Measurements from ENCODE around the gene PRKCZ.
"Not testable (repeated sequence)": the region's sequence is repeated elsewhere in the genome, so short reads cannot be mapped to it uniquely, and the experiment has no call there.

PRKCZ gene

GRCh38 chr1:2136386-2137235, 86.4 kb downstream of the PRKCZ start:
- DNase-seq (ENCODE audit: low spot score): no peak

DNA sequence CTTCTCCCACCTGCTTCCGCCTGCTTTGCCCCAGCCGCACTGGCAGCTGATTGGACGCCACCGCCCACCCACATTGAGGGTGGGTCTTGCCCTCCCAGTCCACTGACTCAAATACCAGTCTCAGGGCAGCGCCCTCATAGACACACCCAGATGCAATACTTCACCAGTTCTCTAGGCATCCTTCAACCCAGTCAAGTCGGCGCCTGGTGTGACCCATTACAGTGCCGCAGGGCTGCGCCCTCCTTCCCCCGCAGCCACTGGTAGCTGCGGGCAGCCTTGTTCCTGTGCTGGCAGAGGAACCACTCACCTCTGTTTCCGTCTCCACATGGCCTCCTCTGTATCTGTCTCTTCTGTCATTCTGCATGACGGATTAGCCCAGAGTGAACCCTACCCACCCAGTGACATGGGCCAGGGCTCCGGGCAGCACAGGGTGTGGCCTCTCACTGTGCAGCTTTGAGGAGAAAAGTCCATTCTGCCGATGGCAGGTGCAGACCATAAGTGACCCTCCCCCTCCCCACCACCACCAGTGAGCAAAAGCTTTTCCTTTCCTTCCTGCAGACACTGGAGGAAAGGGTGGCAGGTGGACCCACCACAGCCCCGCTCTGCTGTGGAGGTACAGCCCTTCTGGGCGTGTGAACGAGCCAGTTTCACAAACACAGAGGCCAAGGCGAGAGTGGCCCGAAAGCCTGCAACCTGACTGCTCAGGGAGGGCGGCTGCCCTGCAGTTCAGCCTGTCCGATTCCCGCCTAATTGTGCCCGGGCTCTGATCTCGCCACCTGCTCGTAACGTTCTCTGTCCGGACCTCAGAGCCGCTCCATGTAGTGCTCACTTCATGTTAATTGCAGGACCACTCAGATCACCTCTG, 87.3 kb downstream of the PRKCZ start:
- no peak for DNase-seq (ENCODE audit: low spot score)

DNA sequence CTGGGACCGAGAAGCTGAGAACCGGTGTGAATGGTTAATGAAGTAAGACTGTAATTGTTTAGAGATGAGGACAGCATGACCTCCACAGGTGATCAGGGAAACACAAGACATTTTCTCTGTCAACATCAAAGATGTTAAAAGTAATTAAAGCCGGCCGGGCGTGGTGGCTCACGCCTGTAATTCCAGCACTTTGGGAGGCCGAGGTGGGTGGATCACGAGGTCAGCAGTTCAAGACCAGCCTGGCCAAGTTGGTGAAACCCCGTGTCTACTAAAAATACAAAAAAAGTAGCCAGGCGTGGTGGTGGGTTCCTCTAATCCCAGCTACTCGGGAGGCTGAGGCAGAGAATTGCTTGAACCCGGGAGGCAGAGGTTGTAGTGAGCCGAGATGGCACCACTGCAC, 88.9 kb downstream of the PRKCZ start:
- not testable (repeated sequence) for DNase-seq (ENCODE audit: low spot score)

- no peak for DNase-seq (ENCODE audit: low spot score)
Observed at GRCh38 chr1:2141025-2141424, 90.8 kb downstream of the PRKCZ start.

- DNase-seq (ENCODE audit: low spot score): no peak
Observed at GRCh38 chr1:2143814-2144500, 93.7 kb downstream of the PRKCZ start.

DNA sequence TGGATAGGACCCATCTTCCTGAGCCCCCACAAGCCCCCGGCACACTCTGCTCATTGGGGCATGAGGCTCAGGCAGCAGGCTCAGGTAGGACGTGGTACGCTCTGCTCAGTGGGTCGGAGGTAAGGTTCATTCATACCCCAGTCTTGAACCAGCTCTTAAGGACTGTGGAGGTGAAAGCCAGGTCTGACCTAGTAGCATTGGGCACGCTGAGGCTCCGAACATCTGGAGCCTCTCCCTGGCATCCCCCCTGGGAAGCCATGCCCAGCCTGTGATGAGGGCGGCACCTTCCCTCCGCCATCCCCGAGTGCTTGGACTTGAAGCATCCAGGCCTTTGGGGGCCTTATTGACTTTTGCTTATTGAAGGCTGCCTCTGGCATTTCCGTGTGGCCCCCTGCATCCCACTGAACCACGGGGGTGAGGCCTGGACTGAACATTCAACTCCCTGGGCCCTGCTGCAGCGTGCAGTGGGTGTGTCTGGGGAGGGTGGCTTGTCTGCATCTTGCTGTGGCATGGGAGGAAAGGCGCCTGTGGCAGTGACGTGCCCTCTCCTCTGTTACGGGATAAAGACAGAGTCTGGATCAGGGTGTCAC, 94.4 kb downstream of the PRKCZ start:
- DNase-seq (ENCODE audit: low spot score): no peak

GRCh38 chr1:2145946-2146835, 96.0 kb downstream of the PRKCZ start:
- DNase-seq (ENCODE audit: low spot score): no peak

DNA sequence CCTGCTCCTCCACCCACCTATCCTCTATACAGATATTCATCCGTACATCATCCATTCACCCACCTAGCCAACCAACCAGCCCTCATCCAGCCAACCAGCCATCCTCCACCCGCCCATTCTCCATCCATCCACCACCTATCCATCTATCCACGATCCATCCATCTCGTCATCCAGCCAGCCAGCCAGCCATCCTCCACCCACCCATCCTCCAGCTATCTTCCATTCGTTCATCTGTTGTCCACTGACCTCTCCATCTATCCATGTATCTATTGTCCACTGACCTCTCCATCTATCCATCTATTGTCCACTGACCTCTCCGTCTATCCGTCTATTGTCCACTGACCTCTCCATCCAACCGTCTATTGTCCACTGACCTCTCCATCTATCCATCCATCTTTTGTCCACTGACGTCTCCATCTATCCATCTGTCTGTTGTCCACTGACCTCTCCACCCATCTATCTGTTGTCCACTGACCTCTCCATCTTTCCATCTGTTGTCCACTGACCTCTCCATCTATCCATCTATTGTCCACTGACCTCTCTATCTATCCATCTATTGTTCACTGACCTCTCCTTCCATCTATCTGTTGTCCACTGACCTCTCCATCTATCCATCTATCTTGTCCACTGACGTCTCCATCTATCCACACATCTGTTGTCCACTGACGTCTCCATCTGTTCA, 96.8 kb downstream of the PRKCZ start:
- DNase-seq (ENCODE audit: low spot score): no peak

GRCh38 chr1:2147869-2148268, 97.7 kb downstream of the PRKCZ start:
- not testable (repeated sequence) for DNase-seq (ENCODE audit: low spot score)

DNA sequence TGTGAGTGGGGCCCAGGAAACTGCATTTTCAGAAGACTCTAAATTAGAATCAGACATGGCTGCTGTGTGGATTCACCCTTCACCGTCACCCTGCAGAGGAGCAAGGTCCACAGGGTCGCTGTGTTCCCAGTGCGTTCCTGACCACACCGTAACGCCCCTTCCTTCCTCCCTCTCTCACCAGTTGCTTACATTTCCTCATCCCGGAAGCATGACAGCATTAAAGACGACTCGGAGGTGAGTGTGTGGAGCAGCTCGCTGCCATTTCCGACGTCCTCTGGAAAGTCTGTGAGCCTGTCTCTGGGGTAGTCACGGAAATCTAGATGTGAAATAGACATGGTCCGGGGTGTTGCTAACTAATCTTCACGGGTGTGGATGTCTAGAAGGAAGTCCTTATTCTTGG, 98.5 kb downstream of the PRKCZ start:
- peak; percentile 69 for DNase-seq (ENCODE audit: low spot score)

DNA sequence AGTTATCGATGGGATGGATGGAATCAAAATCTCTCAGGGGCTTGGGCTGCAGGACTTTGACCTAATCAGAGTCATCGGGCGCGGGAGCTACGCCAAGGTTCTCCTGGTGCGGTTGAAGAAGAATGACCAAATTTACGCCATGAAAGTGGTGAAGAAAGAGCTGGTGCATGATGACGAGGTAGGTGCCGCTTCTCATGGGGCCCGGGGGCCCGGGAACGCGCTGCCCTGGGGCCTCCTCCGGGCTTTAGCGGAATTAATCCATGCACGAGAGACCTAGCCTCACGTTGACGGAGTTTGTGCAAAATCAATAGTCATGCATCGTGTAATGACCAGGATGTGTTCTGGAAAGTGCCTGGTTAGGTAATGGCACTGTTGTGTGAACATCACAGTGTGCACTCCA, 100.6 kb downstream of the PRKCZ start:
- DNase-seq (ENCODE audit: low spot score): no peak

DNA sequence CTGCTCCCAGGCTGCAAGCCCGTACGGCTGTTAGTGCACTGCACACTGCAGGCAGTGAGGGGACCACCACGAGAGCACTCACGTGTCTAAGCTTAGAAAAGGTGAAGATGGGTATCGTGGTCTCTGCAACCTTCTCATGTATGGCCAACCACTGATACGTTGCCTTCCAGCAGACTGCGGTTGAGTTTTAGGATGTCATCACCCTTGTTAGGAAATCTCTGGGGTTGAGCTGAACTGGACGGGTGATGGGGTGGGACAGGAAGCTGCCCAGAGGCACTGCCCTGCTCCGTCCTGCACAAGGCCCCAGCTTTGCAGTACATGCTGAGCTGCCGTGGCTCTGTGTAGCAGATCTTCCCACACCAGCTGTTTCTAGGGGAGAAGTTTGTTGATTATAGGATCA, 101.0 kb downstream of the PRKCZ start:
- DNase-seq (ENCODE audit: low spot score): no peak

- no peak for DNase-seq (ENCODE audit: low spot score)
Observed at GRCh38 chr1:2151911-2152310, 101.7 kb downstream of the PRKCZ start.

DNA sequence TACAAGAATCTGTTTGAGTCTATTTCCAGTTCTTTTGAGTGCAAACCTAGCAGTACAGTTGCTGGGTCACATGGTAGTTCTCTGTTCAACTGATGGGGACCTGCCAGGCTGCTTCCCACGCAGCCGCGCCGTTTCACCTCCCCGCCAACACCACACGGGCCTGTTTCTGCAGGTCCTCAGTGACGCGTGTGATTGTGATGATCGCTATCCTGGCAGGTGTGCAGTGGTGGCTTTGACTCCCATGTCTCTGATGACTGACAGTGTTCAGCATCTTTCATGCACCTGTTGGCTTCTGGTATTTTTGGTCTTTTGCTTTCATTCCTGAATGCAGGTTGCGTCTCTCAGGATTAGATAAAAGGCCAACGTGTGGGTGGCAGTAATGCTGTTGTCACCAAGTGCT, 102.7 kb downstream of the PRKCZ start:
- DNase-seq (ENCODE audit: low spot score): no peak

GRCh38 chr1:2154022-2154421, 103.8 kb downstream of the PRKCZ start:
- no peak for DNase-seq (ENCODE audit: low spot score)

DNA sequence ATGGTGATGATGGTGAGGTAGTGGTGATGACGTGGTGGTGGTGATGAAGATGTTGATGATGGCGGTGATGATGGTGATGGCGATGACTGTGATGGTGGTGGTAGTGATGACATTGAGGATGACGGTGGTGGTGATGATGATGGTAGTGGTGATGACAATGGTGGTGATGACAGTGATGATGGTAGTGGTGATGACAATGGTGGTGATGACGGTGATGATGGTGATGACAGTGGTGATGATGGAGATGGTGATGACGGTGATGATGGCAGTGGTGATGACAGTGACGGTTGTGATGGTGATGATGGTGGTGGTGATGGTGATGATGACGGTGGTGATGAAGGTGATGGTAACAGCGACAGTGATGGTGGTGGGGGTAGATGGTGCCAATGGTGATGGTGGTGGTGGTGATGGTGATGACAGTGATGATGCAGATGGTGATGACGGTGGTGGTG, 105.0 kb downstream of the PRKCZ start:
- no peak for DNase-seq (ENCODE audit: low spot score)

DNA sequence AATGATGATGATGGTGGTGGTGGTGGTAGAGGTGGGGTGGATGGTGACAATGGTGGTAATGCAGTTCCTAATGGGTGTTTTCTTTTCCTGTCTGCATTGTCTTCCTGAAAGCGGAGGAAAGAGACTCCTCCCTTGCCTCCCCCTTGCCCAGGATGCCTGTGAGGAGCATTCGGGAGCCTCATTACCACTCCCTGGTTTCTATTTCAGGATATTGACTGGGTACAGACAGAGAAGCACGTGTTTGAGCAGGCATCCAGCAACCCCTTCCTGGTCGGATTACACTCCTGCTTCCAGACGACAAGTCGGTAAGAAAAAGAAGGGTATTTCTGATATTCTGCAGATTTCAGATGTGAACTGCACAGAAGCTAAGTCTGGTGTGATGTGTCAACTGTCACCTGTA, 105.6 kb downstream of the PRKCZ start:
- DNase-seq (ENCODE audit: low spot score): no peak

GRCh38 chr1:2156866-2157265, 106.7 kb downstream of the PRKCZ start:
- no peak for DNase-seq (ENCODE audit: low spot score)

DNA sequence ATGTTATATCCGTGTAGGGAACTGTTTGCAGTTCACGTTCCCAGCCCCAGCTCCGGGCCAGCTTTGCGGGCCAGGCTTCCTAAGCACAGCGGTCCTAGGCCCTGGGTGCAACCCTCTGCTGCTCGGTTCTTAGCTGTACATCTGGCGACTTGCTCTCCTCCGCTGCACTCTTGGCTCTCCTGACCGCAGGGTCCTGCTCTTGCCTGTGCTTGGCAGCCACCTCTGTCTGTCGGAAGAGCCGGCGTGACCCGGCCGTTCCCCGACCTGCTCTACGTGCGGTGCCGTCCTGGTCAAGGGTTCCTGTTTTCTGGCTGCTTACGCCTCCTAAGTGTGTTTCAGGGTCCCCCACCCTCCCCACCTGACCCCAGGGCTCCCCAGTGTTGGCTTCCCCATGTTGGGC, 107.6 kb downstream of the PRKCZ start:
- no peak for DNase-seq (ENCODE audit: low spot score)

- no peak for DNase-seq (ENCODE audit: low spot score)
Observed at GRCh38 chr1:2158272-2158671, 108.1 kb downstream of the PRKCZ start.

DNA sequence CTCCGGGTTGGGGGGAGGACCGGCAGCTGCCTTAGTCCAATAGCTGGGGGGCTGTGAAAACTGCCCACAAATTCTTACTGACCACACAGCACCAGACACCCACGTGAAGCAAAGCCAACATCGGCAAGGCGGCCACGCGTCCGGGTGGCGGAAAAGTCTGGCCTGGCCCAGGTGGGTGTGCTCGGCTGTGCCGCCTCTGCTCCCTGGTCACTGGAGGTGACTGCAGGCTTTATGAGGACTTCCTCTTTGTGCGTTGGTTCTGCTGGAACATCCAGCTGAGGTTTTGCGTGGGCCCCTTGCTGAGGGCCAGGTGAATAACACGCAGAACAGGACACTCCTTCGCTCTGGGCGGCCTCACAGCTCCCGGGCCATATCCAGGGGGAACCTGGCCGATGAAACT, 108.9 kb downstream of the PRKCZ start:
- no peak for DNase-seq (ENCODE audit: low spot score)

All from CD4-positive, alpha-beta T cell treated with Interleukin-15 for 4 hours (primary cell).